Stimulated activated CD4-positive, alpha-beta T cell treated with anti-CD3 and anti-CD28 coated beads, TNF-alpha, amount 100 ng/mL, for 1 hour (primary cell): ENCODE data around the gene GOSR2.
"Not testable (repeated sequence)": the region's sequence is repeated elsewhere in the genome, so short reads cannot be mapped to it uniquely, and the experiment has no call there.

ENCODE experiments used
- DNase-seq, 3 donors: peaks; one replicate each; pipeline ENCODE4 v3.0.0-alpha.2; 2020; ENCODE audit warnings: low read depth in 3 of 3, low spot score in 1 of 3

GOSR2 gene

DNA sequence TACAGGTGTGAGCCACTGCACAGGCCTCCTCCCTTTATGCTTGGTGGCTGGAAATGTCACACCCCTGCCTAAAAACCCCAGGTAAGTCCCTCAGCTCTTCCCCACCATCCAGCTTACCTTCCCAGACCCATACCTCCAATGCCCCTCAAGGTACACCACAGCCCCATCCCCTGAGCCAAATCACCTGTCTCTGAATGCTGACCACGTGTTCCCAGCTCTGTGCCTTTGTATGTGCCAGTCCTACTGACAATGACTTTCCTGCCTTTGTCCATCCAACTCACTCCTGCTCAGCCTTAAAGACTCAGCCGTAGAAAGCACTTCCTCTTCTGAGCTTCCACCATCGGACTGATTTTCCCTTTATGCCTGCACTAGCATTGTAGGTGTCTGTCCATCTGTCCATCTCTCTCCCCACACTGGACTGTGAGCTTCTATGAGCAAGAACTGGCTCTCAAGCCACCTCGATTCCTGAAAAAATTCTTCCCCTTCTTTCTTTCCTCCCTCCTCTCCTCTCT lies 30.7 kb upstream of the GOSR2 start:
- no peak for DNase-seq

DNA sequence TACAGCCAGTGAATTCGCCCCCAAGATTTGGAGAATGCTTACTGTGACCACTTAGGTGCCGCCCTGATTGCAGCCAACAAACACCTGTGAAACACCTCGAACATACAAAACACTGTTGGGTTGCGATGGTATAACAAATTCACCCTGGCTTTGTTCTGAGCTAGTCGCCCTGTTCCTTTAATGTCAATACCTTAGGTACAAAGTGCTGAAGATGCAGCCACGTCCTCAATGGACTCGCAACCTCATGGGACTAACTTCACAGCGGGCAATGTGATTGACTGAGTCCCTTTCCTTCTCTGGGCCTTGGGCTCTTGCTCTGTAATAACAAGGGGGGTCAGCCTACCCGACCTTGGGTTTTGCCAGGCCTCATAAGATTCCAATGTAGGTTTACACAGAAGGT lies 28.9 kb upstream of the GOSR2 start:
- DNase-seq = no peak

DNA sequence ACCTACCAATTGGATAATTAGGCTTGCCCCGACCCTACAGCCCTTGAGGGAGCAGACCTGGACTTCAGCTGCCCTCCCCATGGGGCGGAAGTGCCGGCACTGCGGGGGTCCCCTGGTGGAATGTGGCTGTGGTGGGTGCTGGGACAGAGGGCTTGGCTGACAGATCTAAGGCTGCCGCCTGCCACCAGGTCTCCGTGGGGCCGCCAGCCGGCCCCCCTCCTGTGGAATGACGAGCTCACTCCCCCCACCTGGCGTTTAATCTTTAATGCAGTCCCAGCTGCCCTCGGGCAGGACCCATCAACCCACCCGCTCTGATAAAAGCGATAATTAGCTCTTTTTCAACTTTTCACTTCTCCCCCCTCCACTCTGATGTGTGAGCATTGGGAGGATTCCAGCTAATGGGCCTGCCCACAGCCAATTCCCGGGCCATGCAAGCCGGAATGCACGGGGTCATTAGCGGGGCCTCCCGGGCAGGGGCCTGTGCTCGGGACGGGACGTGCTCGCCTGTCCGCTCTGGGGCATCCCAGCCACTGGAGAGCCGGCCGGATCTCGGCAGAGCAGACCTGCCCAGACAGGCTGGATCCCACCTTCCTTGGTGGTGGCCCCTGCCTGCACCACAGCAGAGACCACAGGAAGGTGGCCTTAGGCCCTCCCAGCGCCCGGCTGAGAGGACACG lies 28.3 kb upstream of the GOSR2 start:
- DNase-seq = no peak

DNA sequence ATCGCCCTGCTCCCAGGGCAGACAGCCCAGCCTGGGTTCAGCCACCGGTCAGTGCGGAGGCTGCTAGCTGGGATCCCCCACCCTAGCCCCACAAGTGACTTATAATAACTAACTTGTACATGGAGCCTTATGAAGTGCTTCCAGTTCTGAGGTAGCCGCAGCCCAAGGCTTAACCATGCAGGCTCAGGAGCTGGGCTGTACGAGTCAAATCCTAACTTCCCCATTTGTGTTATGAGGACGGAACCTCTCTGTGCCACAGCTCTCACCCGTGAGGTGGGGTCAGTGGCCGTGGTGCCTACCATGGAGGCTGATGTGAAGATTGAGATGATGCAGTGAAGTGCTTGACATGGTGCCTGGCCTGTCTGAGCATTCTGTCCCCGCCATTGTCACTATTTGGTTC lies 27.8 kb upstream of the GOSR2 start:
- DNase-seq = no peak

DNA sequence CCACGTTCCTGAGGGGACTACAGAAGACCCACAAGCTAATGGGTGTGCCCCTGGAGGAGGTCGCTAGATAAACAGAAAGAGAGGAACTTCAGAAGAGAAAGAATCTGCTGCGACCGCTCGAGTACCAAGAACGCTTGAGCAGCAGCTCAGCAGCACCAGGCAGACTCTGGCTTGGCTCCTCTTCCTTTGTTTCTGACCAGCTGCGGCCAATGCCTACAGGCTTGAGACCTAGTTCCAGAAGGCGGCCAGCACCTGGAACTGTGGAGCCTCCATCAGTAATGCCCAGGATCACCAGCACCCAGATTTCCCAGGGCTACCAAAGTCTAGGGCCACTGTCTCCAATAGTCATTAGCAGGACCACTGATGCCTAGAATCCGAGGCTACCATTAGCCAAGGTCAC lies 26.0 kb upstream of the GOSR2 start:
- no peak for DNase-seq

DNA sequence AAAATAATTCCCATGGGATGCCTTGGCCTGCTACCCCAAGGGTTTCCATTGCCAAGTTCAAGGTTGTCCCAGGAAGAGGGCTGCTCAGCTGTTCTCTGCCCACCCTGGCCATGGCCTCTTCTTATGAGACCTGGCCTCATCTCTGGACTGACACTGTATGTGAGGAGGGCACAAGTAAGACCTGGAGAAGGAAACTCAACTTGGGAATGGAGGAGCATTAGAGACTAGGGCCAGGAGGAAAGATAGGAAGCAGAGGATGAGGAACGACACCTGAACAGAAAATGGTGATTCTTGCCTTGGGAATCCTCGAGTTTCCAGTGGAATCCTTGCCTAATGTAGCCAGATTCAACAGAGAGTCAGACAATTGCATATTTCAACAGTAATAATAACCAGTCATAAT lies 24.6 kb upstream of the GOSR2 start:
- DNase-seq = no peak

DNA sequence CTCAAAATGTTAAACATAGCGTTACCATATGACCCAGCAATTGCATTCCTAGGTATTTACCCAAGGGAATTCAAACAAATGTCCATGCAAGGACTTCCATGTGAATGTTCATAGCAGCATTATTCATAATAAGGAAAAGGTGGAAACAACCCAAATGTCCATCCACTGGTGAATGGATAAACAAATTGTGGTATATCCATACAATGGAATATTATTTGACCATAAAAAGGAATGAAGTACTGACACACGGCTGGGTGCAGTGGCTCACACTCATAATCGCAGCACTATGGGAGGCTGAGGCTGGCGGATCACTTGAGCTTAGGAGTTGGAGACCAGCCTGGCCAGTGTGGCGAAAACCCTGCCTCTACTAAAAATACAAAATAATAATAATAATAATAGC lies 24.1 kb upstream of the GOSR2 start:
- no peak for DNase-seq

DNA sequence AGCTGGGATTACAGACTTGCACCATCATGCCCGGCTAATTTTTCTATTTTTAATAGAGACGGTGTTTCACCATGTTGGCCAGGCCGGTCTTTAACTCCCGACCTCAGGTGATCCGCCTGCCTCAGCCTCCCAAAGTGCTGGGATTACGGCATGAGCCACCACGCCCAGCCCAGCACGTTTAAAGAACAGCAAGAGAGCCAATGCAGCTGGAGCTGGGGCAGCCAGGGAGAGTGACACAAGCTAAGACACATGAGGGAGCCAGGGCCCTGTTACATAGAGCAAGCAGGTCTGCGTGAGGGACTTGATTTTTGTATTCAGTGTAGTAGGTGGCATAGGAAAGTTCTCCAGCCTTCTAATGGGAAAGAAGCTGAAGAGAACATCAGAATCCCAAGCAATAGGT lies 21.7 kb upstream of the GOSR2 start:
- no peak for DNase-seq

DNA sequence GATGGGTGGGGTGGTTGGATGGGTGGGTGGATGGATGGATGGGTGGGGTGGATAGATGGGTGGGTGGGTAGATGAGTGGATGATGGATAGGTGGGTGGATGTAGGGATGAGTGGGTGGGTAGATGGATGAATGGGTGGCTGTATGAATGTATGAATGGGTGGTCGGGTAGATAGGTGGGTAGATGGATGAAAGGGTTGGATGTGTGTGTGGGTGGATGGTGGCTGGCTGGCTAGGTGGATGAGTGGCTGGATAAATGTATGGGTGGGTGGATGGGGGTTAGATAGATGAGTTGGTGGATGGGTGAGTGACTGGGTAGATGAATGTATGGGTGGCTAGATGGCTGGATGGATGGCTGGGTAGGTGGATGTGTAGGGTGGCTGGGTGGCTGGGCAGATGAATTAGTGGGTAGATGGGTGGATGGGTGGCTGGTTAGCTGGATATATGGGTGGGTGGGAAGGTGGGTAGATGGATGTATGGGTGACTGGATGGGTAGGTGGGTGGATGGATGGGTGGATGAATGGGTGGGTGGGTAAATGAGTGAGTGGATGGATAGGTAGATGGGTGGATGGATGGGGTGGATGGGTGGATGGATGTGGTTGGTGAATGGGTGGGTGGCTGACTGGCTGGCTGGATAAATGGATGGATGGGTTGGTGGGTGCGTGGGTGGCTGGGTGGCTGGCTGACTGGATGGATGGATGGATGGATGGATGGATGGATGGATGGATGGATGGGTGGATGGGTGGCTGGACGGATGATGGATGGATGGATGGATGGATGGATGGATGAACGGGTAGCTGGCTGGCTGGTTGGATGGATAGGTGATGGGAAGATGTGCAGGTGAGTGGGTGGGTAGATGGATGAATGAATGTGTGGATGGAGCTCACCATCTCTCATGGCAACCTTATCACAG lies 18.9 kb upstream of the GOSR2 start:
- no peak for DNase-seq

DNA sequence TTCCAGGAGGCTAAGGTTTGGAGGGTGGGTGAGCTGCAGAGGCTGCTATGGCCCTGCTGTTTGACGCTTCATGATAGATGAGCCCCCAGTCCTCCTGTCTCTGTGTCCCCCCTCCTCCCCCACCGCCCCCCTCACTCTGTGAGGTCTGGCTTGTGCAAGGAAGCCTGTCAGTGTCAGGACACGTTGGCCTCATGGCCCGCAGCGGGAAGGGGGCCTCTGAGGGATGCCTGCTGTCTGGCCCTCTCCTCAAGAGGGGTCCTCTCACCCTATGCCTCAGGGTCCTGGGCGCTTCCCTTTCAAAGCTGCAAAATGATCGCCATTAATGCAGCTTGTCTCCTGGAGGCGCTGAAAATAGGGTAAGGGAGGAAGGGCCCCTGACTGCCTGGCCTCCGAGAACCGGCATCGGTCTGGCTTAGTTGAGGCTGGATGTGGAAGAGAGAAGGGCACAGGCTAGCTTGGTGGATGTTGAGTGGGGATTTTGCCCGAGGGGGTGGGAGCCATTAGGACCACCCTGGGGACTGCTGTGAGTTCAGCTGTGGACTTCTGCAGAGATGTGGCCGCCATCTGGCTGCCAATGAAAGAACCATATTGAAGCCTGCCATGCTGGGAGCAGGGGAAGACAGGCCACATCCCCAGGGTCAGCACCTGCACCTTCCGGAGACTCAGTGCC lies 14.8 kb upstream of the GOSR2 start:
- DNase-seq = no peak

DNA sequence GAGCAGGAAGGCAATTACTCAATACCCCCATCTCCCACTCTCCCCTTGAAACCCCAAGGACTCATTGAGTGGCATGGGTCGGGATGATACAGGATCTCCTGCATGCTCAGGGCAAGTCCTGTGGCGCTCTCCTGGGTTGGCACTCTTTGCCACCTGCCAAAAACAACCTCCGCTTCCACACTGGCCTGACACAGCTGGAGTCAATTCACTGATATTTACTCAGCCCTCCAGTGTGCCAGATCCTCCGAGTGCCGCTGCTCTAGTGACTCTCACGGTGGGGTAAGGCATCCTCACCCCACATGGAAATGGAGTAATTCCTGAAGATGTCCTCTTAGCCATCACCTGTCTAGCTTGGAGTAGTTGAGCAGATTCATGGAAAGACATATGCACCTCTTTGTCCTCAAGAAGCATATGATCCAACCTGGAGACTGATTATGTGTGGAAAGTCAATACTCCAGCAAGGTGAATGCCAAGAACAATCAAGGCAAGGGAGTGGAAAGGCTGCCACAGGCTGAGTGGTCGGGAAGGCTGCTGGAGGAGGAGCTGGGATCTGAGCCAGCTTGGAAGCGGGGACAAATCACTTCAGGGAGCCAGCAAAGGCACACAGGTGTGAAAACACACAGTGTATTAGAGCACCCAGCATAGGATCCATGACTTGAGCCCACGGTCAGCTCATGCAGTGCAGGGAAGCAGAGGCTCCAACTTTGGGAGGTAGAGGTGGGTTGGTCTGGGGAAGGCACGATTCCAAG lies 12.6 kb upstream of the GOSR2 start:
- no peak for DNase-seq

DNA sequence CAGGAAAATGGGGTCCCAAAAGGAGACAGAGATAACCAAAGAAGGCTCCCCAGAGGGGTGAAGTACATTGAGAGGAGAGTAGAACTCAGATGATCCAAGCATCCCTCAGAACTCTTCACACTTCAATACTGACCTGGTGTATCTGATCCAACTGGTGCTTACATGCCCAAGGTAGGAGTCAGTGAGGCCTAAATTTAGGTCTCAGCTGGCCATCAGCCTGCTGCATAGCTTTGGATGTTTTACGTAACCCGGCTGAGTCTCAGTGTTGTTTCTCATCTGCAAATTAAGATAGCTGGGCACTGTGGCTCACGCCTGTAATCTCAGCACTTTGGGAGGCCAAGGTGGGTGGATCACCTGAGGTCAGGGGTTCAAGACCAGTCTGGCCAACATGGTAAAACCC lies 11.6 kb upstream of the GOSR2 start:
- DNase-seq = no peak

DNA sequence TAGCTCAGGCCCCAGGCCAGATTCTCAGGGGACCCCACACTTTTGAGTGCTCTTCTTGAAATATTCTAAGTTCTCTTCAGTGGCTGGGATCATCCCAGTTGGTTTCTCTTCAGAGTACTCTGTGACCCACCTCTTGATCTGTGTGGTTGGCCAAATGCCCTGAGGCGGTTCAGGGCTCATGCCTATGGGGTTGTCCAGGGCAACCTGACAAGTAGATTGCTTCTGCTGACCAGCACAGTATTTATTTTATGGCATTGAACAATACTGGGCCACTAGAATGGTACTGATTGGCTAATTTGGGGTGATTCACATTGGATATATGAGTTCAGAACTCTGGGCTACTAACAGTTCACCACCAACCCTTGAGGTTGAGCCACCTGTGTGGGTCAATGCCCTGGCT lies 7.4 kb upstream of the GOSR2 start:
- DNase-seq = no peak

DNA sequence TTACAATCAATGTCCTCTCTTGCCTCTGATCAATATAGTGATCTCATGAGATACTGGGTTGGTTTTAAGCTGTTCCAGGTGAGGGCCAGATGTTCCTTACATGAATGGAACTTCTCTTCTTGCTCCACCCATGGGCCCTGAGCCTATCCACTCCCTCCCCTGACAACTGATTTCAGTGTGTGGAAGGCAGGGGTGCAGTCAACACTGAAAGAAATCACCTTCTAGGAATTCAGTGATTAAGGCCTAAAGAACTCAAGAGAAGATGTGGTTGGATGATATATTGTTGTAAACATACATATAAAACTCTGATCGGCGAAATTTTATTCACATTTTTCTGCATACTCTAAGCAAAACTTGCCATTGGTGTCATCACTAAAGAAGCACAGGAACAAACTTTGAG lies 6.7 kb upstream of the GOSR2 start:
- no peak for DNase-seq

DNA sequence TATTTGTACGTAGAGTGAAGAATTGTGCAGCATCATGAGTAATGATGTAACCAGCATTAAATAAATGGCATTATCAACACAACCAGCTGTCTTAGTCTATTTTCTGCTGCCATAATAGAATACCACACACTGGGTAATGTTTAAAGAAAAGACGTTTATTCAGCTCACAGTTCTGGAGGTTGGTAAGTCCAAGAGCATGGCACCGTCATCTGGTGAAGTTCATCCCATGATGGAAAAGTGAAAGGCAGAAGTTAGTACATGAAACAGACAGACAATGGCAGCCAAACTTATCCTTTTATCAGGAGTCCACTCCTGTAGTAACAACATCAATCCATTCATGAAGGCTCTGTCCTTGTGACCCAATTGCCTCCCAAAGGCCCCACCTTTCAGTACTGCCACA lies 6.3 kb upstream of the GOSR2 start:
- no peak for DNase-seq

DNA sequence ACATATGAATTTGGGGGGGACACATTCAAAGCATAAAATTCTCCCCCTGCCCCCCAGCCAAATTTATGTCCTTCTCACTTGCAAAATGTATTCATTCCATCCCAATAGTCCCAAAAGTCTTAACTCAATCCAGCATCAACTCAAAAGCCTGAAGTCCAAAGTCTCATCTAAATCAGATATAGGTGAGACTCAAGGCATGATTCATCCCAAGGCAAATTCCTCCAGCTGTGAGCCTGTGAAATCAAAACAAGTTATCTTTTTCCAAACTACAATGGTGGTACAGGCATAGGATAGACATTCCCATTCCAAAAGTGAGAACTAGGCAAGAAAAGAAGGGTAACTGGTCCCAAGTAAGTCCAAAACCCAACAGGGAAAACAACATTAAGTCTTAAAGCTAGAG lies 5.9 kb upstream of the GOSR2 start:
- no peak for DNase-seq

DNA sequence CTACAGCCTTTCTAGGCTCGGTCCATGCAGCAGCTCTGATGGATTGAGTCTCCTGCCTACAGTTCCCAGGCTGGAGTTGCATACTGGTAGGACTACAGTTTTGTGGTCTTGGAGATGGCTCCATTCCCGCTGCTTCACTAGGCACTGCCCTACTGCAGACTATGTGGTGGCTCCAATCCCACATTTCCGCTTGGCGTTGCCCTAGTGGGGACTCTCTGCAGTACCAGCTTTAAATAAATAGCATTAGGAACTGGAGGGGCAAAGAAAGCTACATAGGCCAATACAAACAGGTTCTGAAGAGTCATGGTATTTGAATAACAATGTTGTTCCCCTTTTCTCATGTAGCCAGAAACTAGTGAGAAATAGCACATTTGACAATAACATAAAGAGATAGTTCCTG lies 5.4 kb upstream of the GOSR2 start:
- DNase-seq = no peak

DNA sequence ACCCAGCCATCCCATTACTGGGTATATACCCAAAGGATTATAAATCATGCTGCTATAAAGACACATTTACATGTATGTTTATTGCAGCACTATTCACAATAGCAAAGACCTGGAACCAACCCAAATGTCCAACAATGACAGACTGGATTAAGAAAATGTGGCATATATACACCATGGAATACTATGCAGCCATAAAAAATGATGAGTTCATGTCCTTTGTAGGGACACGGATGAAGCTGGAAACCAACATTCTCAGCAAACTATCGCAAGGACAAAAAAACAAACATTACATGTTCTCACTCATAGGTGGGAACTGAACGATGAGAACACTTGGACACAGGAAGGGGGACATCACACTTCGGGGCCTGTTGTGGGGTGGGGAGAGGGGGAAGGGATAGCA lies 998 bp upstream of the GOSR2 start:
- not testable (repeated sequence) for DNase-seq

DNA sequence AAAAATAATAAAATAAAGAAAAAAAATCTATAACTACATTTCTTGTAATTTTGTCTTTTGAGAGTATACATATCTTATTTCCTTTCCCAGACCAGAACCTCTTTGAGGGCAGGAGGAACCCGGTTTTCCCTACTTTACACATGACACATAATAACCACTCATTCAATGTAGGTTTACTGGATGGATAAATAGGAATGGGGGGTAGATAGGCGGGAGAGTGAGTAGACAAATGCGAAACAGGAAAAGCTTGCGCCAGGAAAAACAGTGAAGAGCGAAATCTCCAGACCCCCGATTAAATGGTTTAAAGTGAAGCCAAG lies 515 bp upstream of the GOSR2 start:
- no peak for DNase-seq

DNA sequence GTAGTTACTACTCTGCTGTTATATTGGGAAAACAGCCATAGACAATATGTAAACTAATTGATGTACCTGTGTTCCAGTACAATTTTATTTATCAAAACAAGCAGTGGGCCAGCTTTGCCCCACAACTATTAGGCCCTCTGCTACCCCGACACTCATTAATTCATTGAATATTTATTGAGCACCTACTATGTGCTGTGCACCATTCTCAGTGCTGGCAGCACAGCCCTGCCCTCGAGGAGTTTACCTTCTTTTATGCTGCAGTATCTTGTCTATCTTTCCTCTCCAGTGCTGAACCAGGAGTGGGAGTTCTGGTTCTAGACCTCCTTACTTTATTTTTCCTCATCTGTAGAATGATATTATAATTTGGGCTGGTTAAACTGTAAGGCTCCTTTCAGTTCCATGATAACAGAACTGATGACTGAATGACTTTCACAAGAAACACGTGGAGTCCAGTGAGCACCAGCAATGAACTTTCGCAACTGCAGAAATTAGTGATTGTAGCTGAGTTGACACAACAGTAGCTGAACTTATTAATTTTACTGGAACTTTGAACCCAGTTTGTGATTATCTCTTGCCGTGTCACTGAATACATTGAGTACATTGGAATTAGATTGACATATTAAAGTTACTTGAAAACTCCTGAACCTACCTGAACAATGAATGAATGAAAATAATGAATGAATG lies 2.4 kb downstream of the GOSR2 start:
- DNase-seq = no peak
